Measurements from ENCODE around the gene PSMG4. TPM values are rescaled to one million over a fixed set of nuclear protein-coding genes. Genes with fewer than 3 reads are reported as not detected.

PSMG4 gene
- total and polyA plus RNA-seq, 9 of the 15 experiments (the other 6 are each of a cell fraction or from before 2014, with no cell fraction given), result 12.9 to 185 (median 52.0) TPM

DNA sequence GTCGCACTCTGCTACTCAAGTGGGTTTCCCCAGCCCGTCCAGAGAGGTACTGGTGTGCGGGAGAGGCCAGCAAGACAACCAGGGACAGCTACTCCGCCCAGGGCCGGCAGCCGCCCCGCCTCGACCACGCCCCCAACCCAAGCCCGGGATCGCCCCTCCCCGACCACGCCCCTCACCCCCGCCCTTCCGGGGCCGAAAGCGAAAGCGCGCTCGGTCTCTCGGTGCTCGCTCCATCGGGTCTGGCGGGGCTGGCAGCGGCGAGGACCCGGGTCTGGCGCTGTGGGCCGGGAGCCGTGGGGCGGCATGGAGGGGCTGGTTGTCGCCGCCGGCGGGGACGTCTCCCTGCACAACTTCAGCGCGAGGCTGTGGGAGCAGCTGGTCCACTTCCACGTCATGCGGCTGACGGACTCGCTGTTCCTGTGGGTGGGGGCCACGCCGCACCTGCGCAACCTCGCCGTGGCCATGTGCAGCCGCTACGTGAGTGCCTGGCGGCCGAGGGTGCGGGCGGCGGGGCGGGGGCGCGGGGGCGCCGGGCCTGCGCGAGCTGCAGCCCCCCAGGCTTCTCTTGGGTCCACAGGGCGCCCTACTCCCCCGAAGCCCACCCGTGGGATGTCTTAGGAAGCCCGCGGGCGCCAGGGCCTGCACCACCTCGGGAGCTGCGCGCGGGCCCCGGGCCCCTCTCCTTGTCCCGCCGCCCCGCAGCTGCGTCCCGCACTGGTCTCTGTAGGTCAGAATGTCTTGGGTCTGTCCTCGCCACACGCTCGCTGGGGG, at the start of gene PSMG4 (continued):
- no peak for TF ChIP-seq USF2 (CRISPR knock-in tag; IDR thresholded peaks at IDR 0.05)
- no peak for TF ChIP-seq CREBBP (IDR thresholded peaks at IDR 0.05; ENCODE audit: low read depth, low read length)
- TF ChIP-seq SMAD4 (CRISPR knock-in tag; conservative IDR thresholded peaks at IDR 0.05), result peak; percentile 41
- TF ChIP-seq HNRNPK (IDR thresholded peaks at IDR 0.05; ENCODE audit: low read depth, low read length, poor library complexity, severe bottlenecking), result no peak
- no peak for TF ChIP-seq NCOA2 (IDR thresholded peaks at IDR 0.05; ENCODE audit: partially characterized antibody in 2 of 2)
- TF ChIP-seq ZNF121 (CRISPR knock-in tag; conservative IDR thresholded peaks at IDR 0.05), result 0 out of 2 replicates have a peak, but pooled peaks have one; percentile 9
- TF ChIP-seq CHD2 (IDR thresholded peaks at IDR 0.05; ENCODE audit: low read depth, low read length), result no peak
- no peak for TF ChIP-seq CBX8 (IDR thresholded peaks at IDR 0.05; ENCODE audit: borderline replicate concordance, extremely low read depth, low read depth, low read length, poor library complexity, severe bottlenecking)
- TF ChIP-seq, protein P1, sequence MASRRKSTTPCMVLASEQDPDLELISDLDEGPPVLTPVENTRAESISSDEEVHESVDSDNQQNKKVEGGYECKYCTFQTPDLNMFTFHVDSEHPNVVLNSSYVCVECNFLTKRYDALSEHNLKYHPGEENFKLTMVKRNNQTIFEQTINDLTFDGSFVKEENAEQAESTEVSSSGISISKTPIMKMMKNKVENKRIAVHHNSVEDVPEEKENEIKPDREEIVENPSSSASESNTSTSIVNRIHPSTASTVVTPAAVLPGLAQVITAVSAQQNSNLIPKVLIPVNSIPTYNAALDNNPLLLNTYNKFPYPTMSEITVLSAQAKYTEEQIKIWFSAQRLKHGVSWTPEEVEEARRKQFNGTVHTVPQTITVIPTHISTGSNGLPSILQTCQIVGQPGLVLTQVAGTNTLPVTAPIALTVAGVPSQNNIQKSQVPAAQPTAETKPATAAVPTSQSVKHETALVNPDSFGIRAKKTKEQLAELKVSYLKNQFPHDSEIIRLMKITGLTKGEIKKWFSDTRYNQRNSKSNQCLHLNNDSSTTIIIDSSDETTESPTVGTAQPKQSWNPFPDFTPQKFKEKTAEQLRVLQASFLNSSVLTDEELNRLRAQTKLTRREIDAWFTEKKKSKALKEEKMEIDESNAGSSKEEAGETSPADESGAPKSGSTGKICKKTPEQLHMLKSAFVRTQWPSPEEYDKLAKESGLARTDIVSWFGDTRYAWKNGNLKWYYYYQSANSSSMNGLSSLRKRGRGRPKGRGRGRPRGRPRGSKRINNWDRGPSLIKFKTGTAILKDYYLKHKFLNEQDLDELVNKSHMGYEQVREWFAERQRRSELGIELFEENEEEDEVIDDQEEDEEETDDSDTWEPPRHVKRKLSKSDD (conservative IDR thresholded peaks at IDR 0.05; ENCODE audit: low read length), result no peak
- TF ChIP-seq ZNF239 (CRISPR knock-in tag; IDR thresholded peaks at IDR 0.05), result no peak
- 0 out of 4 replicates have a peak, but pooled peaks of 1 of the 2 experiments have one; percentile 5 for TF ChIP-seq TEAD1 (CRISPR knock-in tag; IDR thresholded peaks at IDR 0.05)
- TF ChIP-seq, protein P2, sequence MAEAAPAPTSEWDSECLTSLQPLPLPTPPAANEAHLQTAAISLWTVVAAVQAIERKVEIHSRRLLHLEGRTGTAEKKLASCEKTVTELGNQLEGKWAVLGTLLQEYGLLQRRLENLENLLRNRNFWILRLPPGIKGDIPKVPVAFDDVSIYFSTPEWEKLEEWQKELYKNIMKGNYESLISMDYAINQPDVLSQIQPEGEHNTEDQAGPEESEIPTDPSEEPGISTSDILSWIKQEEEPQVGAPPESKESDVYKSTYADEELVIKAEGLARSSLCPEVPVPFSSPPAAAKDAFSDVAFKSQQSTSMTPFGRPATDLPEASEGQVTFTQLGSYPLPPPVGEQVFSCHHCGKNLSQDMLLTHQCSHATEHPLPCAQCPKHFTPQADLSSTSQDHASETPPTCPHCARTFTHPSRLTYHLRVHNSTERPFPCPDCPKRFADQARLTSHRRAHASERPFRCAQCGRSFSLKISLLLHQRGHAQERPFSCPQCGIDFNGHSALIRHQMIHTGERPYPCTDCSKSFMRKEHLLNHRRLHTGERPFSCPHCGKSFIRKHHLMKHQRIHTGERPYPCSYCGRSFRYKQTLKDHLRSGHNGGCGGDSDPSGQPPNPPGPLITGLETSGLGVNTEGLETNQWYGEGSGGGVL (CRISPR knock-in tag; IDR thresholded peaks at IDR 0.05), result no peak
- TF ChIP-seq SRSF1 (IDR thresholded peaks at IDR 0.05; ENCODE audit: low read depth, low read length), result no peak
- peak; percentile 100 for TF ChIP-seq ZBTB17 (CRISPR knock-in tag; IDR thresholded peaks at IDR 0.05)
- TF ChIP-seq ZSCAN32 (CRISPR knock-in tag; IDR thresholded peaks at IDR 0.05), result no peak
- no peak for TF ChIP-seq ZNF717 (CRISPR knock-in tag; IDR thresholded peaks at IDR 0.05)
- no peak for TF ChIP-seq NELFE (IDR thresholded peaks at IDR 0.05; ENCODE audit: insufficient read depth, insufficient read length)
- no peak for TF ChIP-seq HOMEZ (CRISPR knock-in tag; IDR thresholded peaks at IDR 0.05)
- no peak for TF ChIP-seq MTF1 (CRISPR knock-in tag; IDR thresholded peaks at IDR 0.05; ENCODE audit: borderline replicate concordance)
- no peak for TF ChIP-seq MAFG (tag; conservative IDR thresholded peaks at IDR 0.05)
